GM12878 (cell line): ENCODE data around the gene IGF1R. TPM values are rescaled to one million over a fixed set of nuclear protein-coding genes. Genes with fewer than 3 reads are reported as not detected.
A peak's percentile ranks its signal among the peaks of the same experiment; 100 is the strongest.

Source experiments
- BCL11A ChIP-seq: IDR thresholded peaks from 2 replicates; pipeline ENCODE4 v1.6.1; 2011; ENCODE audit warnings: low read depth, low read length
- CEBPZ ChIP-seq: fragments of 150-350 bp; IDR thresholded peaks from 2 replicates; pipeline ENCODE4 v1.6.1; 2016; ENCODE audit warnings: low read depth, low read length
- ELK1 ChIP-seq: IDR thresholded peaks from 2 replicates; pipeline ENCODE4 v1.6.1; 2012; ENCODE audit warnings: low read depth, low read length, improper control_type of control experiment
- LARP7 ChIP-seq: fragments of 450-650 bp; IDR thresholded peaks from 2 replicates; pipeline ENCODE4 v1.6.1; 2017; ENCODE audit warnings: mild to moderate bottlenecking
- MEF2B ChIP-seq: fragments of 450-650 bp; IDR thresholded peaks from 2 replicates; pipeline ENCODE4 v1.6.1; 2018; ENCODE audit warnings: mild to moderate bottlenecking, moderate library complexity; ENCODE audit not compliant: partially characterized antibody, poor library complexity, severe bottlenecking
- MTA2 ChIP-seq: fragments of 450-650 bp; IDR thresholded peaks from 2 replicates; pipeline ENCODE4 v1.6.1; 2016; ENCODE audit warnings: low read depth, mild to moderate bottlenecking, moderate library complexity
- NFYB ChIP-seq: IDR thresholded peaks from 2 replicates; pipeline ENCODE4 v1.6.1; 2011; ENCODE audit warnings: low read depth, mild to moderate bottlenecking, low read length, improper control_type of control experiment, moderate library complexity; ENCODE audit not compliant: insufficient read depth
- PAX5 ChIP-seq: IDR thresholded peaks from 2 replicates; pipeline ENCODE4 v1.6.1; 2011; ENCODE audit warnings: low read depth, low read length, borderline replicate concordance
- RAD51 ChIP-seq: fragments of 450-650 bp; IDR thresholded peaks from 2 replicates; pipeline ENCODE4 v1.6.1; 2016; ENCODE audit warnings: moderate library complexity, mild to moderate bottlenecking, inconsistent platforms
- polyA plus RNA-seq, 11 experiments: library from polyadenylated mRNA; depleted of rRNA in 4 of 11; unstranded in 6 of 11; stranded (reverse) in 5 of 11; fragments of >200 nt; fragmentation: Nextera tagmentation in 4 of 11; fragmentation: Illumina TruSeq in 1 of 11; extraction: Ambion mirVana in 4 of 11; extraction: Trizol in 1 of 11; gene quantifications; 1 replicate in 1 of 11; 2 replicates in 10 of 11; pipeline versions ENCODE4 v1.2.1 to v1.2.3, GENCODE V29; 2011 to 2016; ENCODE audit warnings: inconsistent platforms in 2 of 11, missing spikeins in 2 of 11, low read depth in 1 of 11
- total RNA-seq, 4 experiments: library from RNA; depleted of rRNA in 3 of 4; stranded (reverse); fragments of >200 nt in 3 of 4; fragmentation: Illumina TruSeq in 1 of 4; extraction: Trizol in 1 of 4; gene quantifications; 2 replicates each; pipeline versions ENCODE4 v1.2.1 to v1.2.3, GENCODE V29; 2013 to 2021
- TF ChIP-seq, protein P1 (sequence below): fragments of 450-650 bp; IDR thresholded peaks from 2 replicates; pipeline ENCODE4 v1.6.1; 2016; ENCODE audit warnings: mild to moderate bottlenecking
- TF ChIP-seq, protein P2 (sequence below): fragments of 450-650 bp; IDR thresholded peaks from 2 replicates; pipeline ENCODE4 v1.6.1; 2017; ENCODE audit warnings: mild to moderate bottlenecking, moderate library complexity

IGF1R gene
- total and polyA plus RNA-seq, 10 of the 15 experiments (the other 5 are each of a cell fraction or from before 2014, with no cell fraction given): 0.03 to 2.7 (median 0.66) TPM

GRCh38 chr15:98937413-98938104, 289.2 kb downstream of the IGF1R start (continued):
- TF ChIP-seq RAD51 (peak; percentile 79), LARP7 (no peak), MTA2 (peak; percentile 33; the same call in 1 of the 2 replicates), MEF2B (peak; percentile 18), BCL11A (0 out of 2 replicates have a peak, but pooled peaks have one; percentile 8), PAX5 (peak; percentile 22; the same call in 1 of the 2 replicates), NFYB (no peak), CEBPZ (no peak), ELK1 (no peak)
- TF ChIP-seq, protein P1, sequence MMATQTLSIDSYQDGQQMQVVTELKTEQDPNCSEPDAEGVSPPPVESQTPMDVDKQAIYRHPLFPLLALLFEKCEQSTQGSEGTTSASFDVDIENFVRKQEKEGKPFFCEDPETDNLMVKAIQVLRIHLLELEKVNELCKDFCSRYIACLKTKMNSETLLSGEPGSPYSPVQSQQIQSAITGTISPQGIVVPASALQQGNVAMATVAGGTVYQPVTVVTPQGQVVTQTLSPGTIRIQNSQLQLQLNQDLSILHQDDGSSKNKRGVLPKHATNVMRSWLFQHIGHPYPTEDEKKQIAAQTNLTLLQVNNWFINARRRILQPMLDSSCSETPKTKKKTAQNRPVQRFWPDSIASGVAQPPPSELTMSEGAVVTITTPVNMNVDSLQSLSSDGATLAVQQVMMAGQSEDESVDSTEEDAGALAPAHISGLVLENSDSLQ: 0 out of 2 replicates have a peak, but pooled peaks have one; percentile 30
- TF ChIP-seq, protein P2, sequence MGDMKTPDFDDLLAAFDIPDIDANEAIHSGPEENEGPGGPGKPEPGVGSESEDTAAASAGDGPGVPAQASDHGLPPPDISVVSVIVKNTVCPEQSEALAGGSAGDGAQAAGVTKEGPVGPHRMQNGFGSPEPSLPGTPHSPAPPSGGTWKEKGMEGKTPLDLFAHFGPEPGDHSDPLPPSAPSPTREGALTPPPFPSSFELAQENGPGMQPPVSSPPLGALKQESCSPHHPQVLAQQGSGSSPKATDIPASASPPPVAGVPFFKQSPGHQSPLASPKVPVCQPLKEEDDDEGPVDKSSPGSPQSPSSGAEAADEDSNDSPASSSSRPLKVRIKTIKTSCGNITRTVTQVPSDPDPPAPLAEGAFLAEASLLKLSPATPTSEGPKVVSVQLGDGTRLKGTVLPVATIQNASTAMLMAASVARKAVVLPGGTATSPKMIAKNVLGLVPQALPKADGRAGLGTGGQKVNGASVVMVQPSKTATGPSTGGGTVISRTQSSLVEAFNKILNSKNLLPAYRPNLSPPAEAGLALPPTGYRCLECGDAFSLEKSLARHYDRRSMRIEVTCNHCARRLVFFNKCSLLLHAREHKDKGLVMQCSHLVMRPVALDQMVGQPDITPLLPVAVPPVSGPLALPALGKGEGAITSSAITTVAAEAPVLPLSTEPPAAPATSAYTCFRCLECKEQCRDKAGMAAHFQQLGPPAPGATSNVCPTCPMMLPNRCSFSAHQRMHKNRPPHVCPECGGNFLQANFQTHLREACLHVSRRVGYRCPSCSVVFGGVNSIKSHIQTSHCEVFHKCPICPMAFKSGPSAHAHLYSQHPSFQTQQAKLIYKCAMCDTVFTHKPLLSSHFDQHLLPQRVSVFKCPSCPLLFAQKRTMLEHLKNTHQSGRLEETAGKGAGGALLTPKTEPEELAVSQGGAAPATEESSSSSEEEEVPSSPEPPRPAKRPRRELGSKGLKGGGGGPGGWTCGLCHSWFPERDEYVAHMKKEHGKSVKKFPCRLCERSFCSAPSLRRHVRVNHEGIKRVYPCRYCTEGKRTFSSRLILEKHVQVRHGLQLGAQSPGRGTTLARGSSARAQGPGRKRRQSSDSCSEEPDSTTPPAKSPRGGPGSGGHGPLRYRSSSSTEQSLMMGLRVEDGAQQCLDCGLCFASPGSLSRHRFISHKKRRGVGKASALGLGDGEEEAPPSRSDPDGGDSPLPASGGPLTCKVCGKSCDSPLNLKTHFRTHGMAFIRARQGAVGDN: peak; percentile 28; the same call in 1 of the 2 replicates
- TF ChIP-seq, all 136 proteins: peak for 12
